SK-N-SH treated with all-trans-retinoic acid at 6 μM for 48 hours (cell line): Measurements from ENCODE around the gene PLD1.

Experiments used
- ARNTL ChIP-seq: fragments of 450-650 bp; formaldehyde crosslinking; IDR thresholded peaks from 2 replicates; pipeline ENCODE4 v1.5.0; 2020; ENCODE audit warnings: low read depth, mild to moderate bottlenecking, moderate library complexity, borderline replicate concordance
- ZFP30 ChIP-seq: fragments of 450-650 bp; formaldehyde crosslinking; IDR thresholded peaks from 2 replicates; pipeline ENCODE4 v1.5.0; 2022; ENCODE audit warnings: mild to moderate bottlenecking, moderate library complexity
- TF ChIP-seq, protein P1 (sequence below): fragments of 250-450 bp; sonication (Bioruptor Pico); IDR thresholded peaks from 2 replicates; pipeline ENCODE4 v1.8.0; 2020; ENCODE audit warnings: mild to moderate bottlenecking, moderate library complexity, borderline replicate concordance

DNA sequence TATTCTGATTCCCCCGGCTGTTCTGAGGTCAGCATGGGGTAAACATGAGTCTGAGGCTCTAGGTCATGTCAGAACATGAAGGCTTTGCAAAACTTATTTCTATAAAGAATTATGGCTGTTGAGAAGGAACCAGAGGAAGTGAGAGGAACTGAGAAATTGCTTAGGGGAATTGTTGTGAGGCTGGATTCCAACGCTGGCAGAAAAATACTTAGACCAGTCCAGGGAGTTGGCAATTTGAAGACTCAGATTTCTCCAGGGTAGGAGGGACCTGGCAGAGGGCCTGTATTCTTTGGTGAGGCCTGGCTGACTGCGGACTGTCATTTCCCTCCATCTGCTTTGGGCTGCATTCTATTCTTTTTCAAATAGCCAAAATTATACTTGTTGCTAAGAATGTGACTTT, 155.5 kb downstream of the PLD1 start:
- TF ChIP-seq ZFP30 (no peak), ARNTL (CRISPR knock-in tag) (no peak)
- TF ChIP-seq, protein P1, sequence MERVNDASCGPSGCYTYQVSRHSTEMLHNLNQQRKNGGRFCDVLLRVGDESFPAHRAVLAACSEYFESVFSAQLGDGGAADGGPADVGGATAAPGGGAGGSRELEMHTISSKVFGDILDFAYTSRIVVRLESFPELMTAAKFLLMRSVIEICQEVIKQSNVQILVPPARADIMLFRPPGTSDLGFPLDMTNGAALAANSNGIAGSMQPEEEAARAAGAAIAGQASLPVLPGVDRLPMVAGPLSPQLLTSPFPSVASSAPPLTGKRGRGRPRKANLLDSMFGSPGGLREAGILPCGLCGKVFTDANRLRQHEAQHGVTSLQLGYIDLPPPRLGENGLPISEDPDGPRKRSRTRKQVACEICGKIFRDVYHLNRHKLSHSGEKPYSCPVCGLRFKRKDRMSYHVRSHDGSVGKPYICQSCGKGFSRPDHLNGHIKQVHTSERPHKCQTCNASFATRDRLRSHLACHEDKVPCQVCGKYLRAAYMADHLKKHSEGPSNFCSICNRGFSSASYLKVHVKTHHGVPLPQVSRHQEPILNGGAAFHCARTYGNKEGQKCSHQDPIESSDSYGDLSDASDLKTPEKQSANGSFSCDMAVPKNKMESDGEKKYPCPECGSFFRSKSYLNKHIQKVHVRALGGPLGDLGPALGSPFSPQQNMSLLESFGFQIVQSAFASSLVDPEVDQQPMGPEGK (CRISPR knock-in tag), result no peak
